Gastrocnemius medialis (tissue), 4 donors: ENCODE measurements around the gene ATF7IP2.

Experiments used
- CTCF ChIP-seq, 5 experiments: fragments of 450-650 bp in 3 of 5; fragments of 200-600 bp in 2 of 5; sonication (generic) in 2 of 5; IDR thresholded peaks in 4 of 5; conservative IDR thresholded peaks in 1 of 5; 1 replicate in 4 of 5; 2 replicates in 1 of 5; pipeline ENCODE4 v1.5.1; 2016 to 2019; ENCODE audit warnings: antibody characterized with exemption in 5 of 5, mild to moderate bottlenecking in 3 of 5, moderate library complexity in 3 of 5
- POLR2A ChIP-seq, 2 donors: fragments of 450-650 bp; IDR thresholded peaks; one replicate each; pipeline ENCODE4 v1.6.1; 2017; ENCODE audit warnings: antibody characterized with exemption in 2 of 2, mild to moderate bottlenecking in 2 of 2, moderate library complexity in 2 of 2

GRCh38 chr16:10453159-10453510, 67.3 kb downstream of the ATF7IP2 start:
- TF ChIP-seq CTCF (IDR thresholded peaks at IDR 0.05 in 4 of 5, conservative IDR thresholded peaks at IDR 0.05 in 1 of 5) (no peak), POLR2A (IDR thresholded peaks at IDR 0.05) (no peak)
